ENCODE results near the gene XPO5.

- TF ChIP-seq YY1 (IDR thresholded peaks at IDR 0.05; ENCODE audit: insufficient read depth, insufficient read length) (no peak), SUZ12 (IDR thresholded peaks at IDR 0.05; ENCODE audit: extremely low read depth, insufficient read depth, insufficient read length) (no peak)
Measured at GRCh38 chr6:43509984-43510826, 65.6 kb downstream of the XPO5 start, which contains the start of gene LRRC73.
